ENCODE measurements around the gene CCDC74A.

- TF ChIP-seq CTCF (conservative IDR thresholded peaks at IDR 0.05) = no peak
- no peak for TF ChIP-seq EZH2 (IDR thresholded peaks at IDR 0.05; ENCODE audit: low read depth)
Measured at GRCh38 chr2:131520526-131520925, 7.2 kb upstream of the CCDC74A start.
